Calu3 (cell line): ENCODE data around the gene GPATCH2L. TPM values are rescaled to one million over a fixed set of nuclear protein-coding genes. Genes with fewer than 3 reads are reported as not detected.

ENCODE experiments used
- BruUV-seq: library from RNA; stranded (reverse); fragments of 400-500 nt; replicated peaks from 2 replicates; lab custom pipeline; 2021; lab: Mats Ljungman, UMichigan
- CTCF ChIA-PET: fragments of 300-600 bp; sonication (Branson Sonifier 250); formaldehyde crosslinking; loops from one replicate; lab custom pipeline; 2022; ENCODE audit warnings: antibody characterized with exemption; lab: Charles Lee
- DNase-seq: peaks from one replicate; pipeline ENCODE4 v3.0.0; 2022
- H3K27ac Mint-ChIP-seq: one replicate; pipeline ENCODE4 v1.8.0; 2022; ENCODE audit warnings: mixed read lengths; ENCODE audit not compliant: unreplicated experiment
- H3K27me3 Mint-ChIP-seq: one replicate; pipeline ENCODE4 v1.8.0; 2022; ENCODE audit warnings: mixed read lengths; ENCODE audit not compliant: unreplicated experiment
- H3K36me3 Mint-ChIP-seq: one replicate; pipeline ENCODE4 v1.8.0; 2022; ENCODE audit warnings: mild to moderate bottlenecking, moderate library complexity, mixed read lengths; ENCODE audit not compliant: insufficient read depth, unreplicated experiment
- H3K4me1 Mint-ChIP-seq: one replicate; pipeline ENCODE4 v1.8.0; 2022; ENCODE audit warnings: mild to moderate bottlenecking, low read depth, mixed read lengths; ENCODE audit not compliant: unreplicated experiment
- H3K4me3 Mint-ChIP-seq: one replicate; pipeline ENCODE4 v1.8.0; 2022; ENCODE audit warnings: mild to moderate bottlenecking, low read depth, moderate library complexity, mixed read lengths; ENCODE audit not compliant: unreplicated experiment
- H3K9me3 Mint-ChIP-seq: one replicate; pipeline ENCODE4 v1.8.0; 2022; ENCODE audit warnings: low read depth, mixed read lengths; ENCODE audit not compliant: unreplicated experiment
- intact Hi-C: fragments of 100-400 bp; cut with micrococcal nuclease; formaldehyde crosslinking; loops from one replicate; pipeline ENCODE4 v1.10.0; 2022; ENCODE audit not compliant: unreplicated experiment
- total RNA-seq: library from RNA; stranded (reverse); gene quantifications from 2 replicates; pipeline ENCODE4 v1.2.3, GENCODE V29; 2022
- TF ChIP-seq, protein P1 (sequence below): fragments of 200-600 bp; IDR thresholded peaks from one replicate; pipeline ENCODE4 v1.8.0; 2022; ENCODE audit warnings: antibody characterized with exemption; ENCODE audit not compliant: unreplicated experiment

Gene GPATCH2L
- total RNA-seq, 1 experiment from 2014 or later = 62.4 TPM

DNA sequence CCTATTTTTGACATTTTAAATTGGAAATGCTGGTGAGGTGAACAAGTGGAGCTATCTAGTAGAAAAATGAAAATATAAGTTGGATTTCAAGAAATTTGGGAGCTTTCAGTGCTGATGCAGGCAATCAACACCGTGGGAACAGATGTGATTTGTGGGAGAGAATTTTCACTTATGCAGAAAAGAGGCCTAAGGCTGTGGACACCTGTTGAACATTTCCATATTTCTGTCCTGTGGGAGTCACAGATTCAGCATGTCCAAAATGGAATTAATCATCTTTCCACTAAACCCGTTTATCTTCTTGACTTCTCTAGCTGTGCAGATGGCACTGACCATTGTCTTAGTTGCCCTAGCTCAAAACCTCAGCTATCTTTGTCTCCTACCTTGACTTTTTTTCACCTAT, 2.5 kb upstream of the GPATCH2L start:
- H3K27me3 Mint-ChIP-seq = no peaks in the 10 kb centered on the region
- CTCF ChIA-PET = no interaction called here

DNA sequence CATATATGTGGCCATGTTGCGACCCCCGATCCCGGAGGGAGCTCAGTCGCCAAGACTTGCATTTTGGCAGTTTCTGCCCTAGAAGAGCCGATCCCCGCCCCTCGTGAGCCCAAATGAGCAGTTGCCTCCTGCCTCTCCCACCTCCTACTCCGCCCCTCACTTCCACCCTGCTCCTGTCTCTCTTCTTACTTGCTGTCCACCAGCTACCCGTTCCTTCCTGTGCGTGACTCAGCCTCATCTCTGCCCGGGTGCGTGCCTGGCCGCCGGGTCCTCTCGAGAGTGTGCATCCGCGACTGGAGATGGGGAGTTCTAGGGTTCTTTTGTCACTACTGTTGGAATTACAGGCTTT, 585 bp downstream of the GPATCH2L start:
- CTCF ChIA-PET = interaction anchor here (0.6 kb wide), 1 partner anchor 420 kb away, joined by 4 read pairs; no protein-coding TSS in a partner anchor

More for the DNA sequence above, 2.5 kb upstream of the GPATCH2L start:
- Mint-ChIP-seq H3K36me3 (peaks cover 17% of the 10 kb centered on the region), H3K4me1 (peaks cover 4% of the 10 kb centered on the region), H3K9me3 (no peaks in the 10 kb centered on the region), H3K4me3 (no peak overlapping the region), H3K27ac (no peak overlapping the region)
- no peak for DNase-seq
- no TSS peak for BruUV-seq
- TF ChIP-seq, protein P1, sequence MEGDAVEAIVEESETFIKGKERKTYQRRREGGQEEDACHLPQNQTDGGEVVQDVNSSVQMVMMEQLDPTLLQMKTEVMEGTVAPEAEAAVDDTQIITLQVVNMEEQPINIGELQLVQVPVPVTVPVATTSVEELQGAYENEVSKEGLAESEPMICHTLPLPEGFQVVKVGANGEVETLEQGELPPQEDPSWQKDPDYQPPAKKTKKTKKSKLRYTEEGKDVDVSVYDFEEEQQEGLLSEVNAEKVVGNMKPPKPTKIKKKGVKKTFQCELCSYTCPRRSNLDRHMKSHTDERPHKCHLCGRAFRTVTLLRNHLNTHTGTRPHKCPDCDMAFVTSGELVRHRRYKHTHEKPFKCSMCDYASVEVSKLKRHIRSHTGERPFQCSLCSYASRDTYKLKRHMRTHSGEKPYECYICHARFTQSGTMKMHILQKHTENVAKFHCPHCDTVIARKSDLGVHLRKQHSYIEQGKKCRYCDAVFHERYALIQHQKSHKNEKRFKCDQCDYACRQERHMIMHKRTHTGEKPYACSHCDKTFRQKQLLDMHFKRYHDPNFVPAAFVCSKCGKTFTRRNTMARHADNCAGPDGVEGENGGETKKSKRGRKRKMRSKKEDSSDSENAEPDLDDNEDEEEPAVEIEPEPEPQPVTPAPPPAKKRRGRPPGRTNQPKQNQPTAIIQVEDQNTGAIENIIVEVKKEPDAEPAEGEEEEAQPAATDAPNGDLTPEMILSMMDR = no peak
- intact Hi-C loops = no loop called here

DNA sequence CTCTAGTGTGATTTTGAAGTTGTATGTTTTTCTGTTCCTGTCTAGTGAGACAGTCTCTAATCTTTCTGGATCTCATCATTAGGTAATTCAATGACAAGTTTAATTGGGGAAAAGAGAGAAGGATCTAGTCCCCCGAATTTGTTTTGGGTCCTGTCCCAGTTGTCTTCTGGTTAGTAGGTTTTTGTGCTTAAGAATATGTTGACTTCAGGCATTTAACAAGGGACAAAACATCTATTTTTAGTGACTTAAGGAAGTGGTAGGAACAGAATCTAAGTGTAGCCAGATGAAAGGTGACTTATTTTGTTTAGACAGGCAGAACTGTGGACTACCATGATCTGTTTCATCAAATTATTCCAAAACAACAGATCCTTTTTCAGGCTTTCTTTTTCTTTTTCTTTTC, 2.2 kb downstream of the GPATCH2L start:
- intact Hi-C loops = no loop called here
- DNase-seq = no peak
- no peaks in the 10 kb centered on the region for H3K9me3 Mint-ChIP-seq
- H3K27ac Mint-ChIP-seq = no peak overlapping the region
- peaks cover 24% of the 10 kb centered on the region for H3K36me3 Mint-ChIP-seq
- no peaks in the 10 kb centered on the region for H3K27me3 Mint-ChIP-seq
- peaks cover 21% of the 10 kb centered on the region for H3K4me1 Mint-ChIP-seq
- CTCF ChIA-PET = no interaction called here
- BruUV-seq = no TSS peak
- TF ChIP-seq, protein P1 = no peak
- H3K4me3 Mint-ChIP-seq = no peak overlapping the region

More for the DNA sequence above, 585 bp downstream of the GPATCH2L start:
- H3K4me1 Mint-ChIP-seq = peaks cover 21% of the 10 kb centered on the region
- H3K4me3 Mint-ChIP-seq = peak overlapping the region; percentile 97
- BruUV-seq = no TSS peak
- H3K27ac Mint-ChIP-seq = peak overlapping the region; percentile 92
- intact Hi-C loops = no loop called here
- H3K9me3 Mint-ChIP-seq = no peaks in the 10 kb centered on the region
- TF ChIP-seq, protein P1 = no peak
- peaks cover 24% of the 10 kb centered on the region for H3K36me3 Mint-ChIP-seq
- DNase-seq = peak; percentile 65
- H3K27me3 Mint-ChIP-seq = no peaks in the 10 kb centered on the region

DNA sequence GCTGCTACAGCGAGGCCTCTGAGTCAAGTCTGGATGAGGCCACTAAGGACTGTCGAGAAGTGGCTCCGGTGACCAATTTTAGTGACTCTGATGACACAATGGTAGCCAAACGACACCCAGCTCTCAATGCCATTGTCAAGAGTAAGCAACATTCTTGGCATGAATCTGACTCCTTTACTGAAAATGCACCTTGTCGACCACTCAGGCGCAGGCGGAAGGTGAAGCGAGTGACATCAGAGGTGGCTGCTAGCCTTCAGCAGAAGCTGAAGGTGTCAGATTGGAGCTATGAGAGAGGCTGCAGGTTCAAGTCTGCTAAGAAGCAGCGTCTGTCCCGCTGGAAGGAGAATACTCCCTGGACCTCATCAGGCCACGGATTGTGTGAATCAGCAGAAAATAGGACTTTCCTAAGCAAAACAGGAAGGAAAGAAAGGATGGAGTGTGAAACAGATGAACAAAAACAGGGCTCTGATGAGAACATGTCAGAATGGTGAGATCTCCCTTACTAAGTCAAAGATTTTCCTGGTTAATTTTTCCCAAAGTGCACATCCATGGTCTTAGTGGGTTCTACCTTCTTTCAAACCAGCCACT, 2.9 kb downstream of the GPATCH2L start:
- Mint-ChIP-seq H3K9me3 (no peaks in the 10 kb centered on the region), H3K4me3 (no peak overlapping the region), H3K27me3 (no peaks in the 10 kb centered on the region), H3K4me1 (peaks cover 21% of the 10 kb centered on the region), H3K36me3 (peaks cover 29% of the 10 kb centered on the region), H3K27ac (no peak overlapping the region)
- CTCF ChIA-PET = no interaction called here
- intact Hi-C loops = no loop called here
- no TSS peak for BruUV-seq
- TF ChIP-seq, protein P1 = no peak
- no peak for DNase-seq
